Tibial nerve (tissue), 4 donors: ENCODE data around the gene FLOT1. TPM values are rescaled to one million over a fixed set of nuclear protein-coding genes. Genes with fewer than 3 reads are reported as not detected.

Experiments
- DNase-seq, 2 donors: peaks; one replicate each; pipeline ENCODE4 v3.0.0-alpha.2; 2019; ENCODE audit warnings: low spot score in 2 of 2
- H3K27ac ChIP-seq, 4 donors: fragments of 200-600 bp; sonication (generic) in 3 of 4; one replicate each; pipeline ENCODE4 v1.5.1; 2017 to 2019; ENCODE audit warnings: mild to moderate bottlenecking in 1 of 4
- H3K27me3 ChIP-seq, 2 donors: fragments of 200-600 bp; sonication (generic) in 1 of 2; one replicate each; pipeline versions ENCODE4 v1.5.1 to v1.6.0; 2017 to 2019
- H3K36me3 ChIP-seq, 3 donors: fragments of 200-600 bp; sonication (generic); one replicate each; pipeline ENCODE4 v1.5.1; 2018 to 2019
- H3K4me1 ChIP-seq, 4 donors: fragments of 200-600 bp; sonication (generic) in 3 of 4; one replicate each; pipeline ENCODE4 v1.5.1; 2017 to 2019
- H3K4me3 ChIP-seq, 4 donors: fragments of 200-600 bp; sonication (generic) in 3 of 4; one replicate each; pipeline ENCODE4 v1.5.1; 2017 to 2019; ENCODE audit warnings: mild to moderate bottlenecking in 1 of 4, moderate library complexity in 1 of 4
- H3K9me3 ChIP-seq, 4 donors: fragments of 200-600 bp; sonication (generic) in 3 of 4; one replicate each; pipeline ENCODE4 v1.5.1; 2017 to 2019
- CTCF ChIP-seq, 5 experiments: fragments of 200-600 bp in 3 of 5; fragments of 450-650 bp in 2 of 5; sonication (generic) in 3 of 5; IDR thresholded peaks; one replicate each; pipeline ENCODE4 v1.5.1; 2016 to 2019; ENCODE audit warnings: antibody characterized with exemption in 5 of 5, mild to moderate bottlenecking in 3 of 5, moderate library complexity in 2 of 5
- EP300 ChIP-seq, 2 donors: sonication (generic); formaldehyde crosslinking; IDR thresholded peaks; one replicate each; pipeline ENCODE4 v1.6.1; 2017; ENCODE audit warnings: antibody characterized with exemption in 2 of 2, mild to moderate bottlenecking in 1 of 2
- POLR2A ChIP-seq, 2 donors: fragments of 450-650 bp; IDR thresholded peaks; one replicate each; pipeline ENCODE4 v1.6.1; 2017; ENCODE audit warnings: antibody characterized with exemption in 2 of 2, mild to moderate bottlenecking in 2 of 2, moderate library complexity in 2 of 2
- WGBS, 2 donors: methylation state at CpG; one replicate each; pipeline ENCODE4 v1.1.5; 2018; 5-methylcytosine and 5-hydroxymethylcytosine counted together
- total RNA-seq, 4 donors: library from RNA; depleted of rRNA; stranded (reverse); fragments of >200 nt; gene quantifications; one replicate each; pipeline ENCODE4 v1.1.0, GENCODE V29; 2016

FLOT1 gene
- 100 to 1,000 TPM in 1 of 4 donors, 10 to 100 TPM in 3; 83.1 to 157 (median 94.6) TPM for total RNA-seq

GRCh38 chr6:30742316-30743098 is at the start of gene FLOT1:
Gene FLOT1, minus strand, starts transcription at chr6:30742687. Its CDS starts 498 bp downstream, at chr6:30742189.
- peak; percentile 21 to 48 for TF ChIP-seq POLR2A (IDR thresholded peaks at IDR 0.05)
- TF ChIP-seq CTCF (IDR thresholded peaks at IDR 0.05), result no peak
- peak; percentile 17 to 89 for TF ChIP-seq EP300 (IDR thresholded peaks at IDR 0.05)
- H3K9me3 ChIP-seq, result no peaks in the 10 kb centered on the region
- peak within 1 kb of the TSS; percentile 49 to 95 (median 82) for H3K4me3 ChIP-seq
- peaks cover 0 to 66% (median 24%) of the 10 kb centered on the region in 4 donors for H3K4me1 ChIP-seq
- no peaks in the 10 kb centered on the region for H3K27me3 ChIP-seq
- H3K36me3 ChIP-seq, result peaks cover 0 to 35% (median 12%) of the 10 kb centered on the region in 3 donors
- H3K27ac ChIP-seq, result peak within 1 kb of the TSS; percentile 49 to 98 (median 96)
- 0% methylated on average over 19 to 35 of the region's 66 CpGs for WGBS, 2 donors
- DNase-seq, result peak; percentile 94

GRCh38 chr6:30790724-30791383 is 48.4 kb upstream of the FLOT1 start:
- Histone ChIP-seq H3K36me3 (no peaks in the 10 kb centered on the region), H3K9me3 (no peaks in the 10 kb centered on the region), H3K27me3 (no peaks in the 10 kb centered on the region), H3K27ac (no peak overlapping the region), H3K4me3 (no peak overlapping the region), H3K4me1 (peaks cover 0 to 10% (median 5%) of the 10 kb centered on the region in 4 donors)
- TF ChIP-seq POLR2A (IDR thresholded peaks at IDR 0.05), result no peak
- no peak for TF ChIP-seq EP300 (IDR thresholded peaks at IDR 0.05)
- no peak for TF ChIP-seq CTCF (IDR thresholded peaks at IDR 0.05)
- WGBS, 2 donors, result 80 to 85% methylated on average over 4 of the region's 4 CpGs
- no peak for DNase-seq

- Histone ChIP-seq H3K27ac (no peak overlapping the region), H3K36me3 (no peaks in the 10 kb centered on the region), H3K27me3 (no peaks in the 10 kb centered on the region), H3K9me3 (no peaks in the 10 kb centered on the region), H3K4me3 (no peak overlapping the region), H3K4me1 (peaks cover 0 to 10% (median 5%) of the 10 kb centered on the region in 4 donors)
- no peak for DNase-seq
- WGBS, 2 donors, result 0% methylated on average over 1 of the region's 1 CpG
- TF ChIP-seq CTCF (IDR thresholded peaks at IDR 0.05) (no peak), POLR2A (IDR thresholded peaks at IDR 0.05) (no peak), EP300 (IDR thresholded peaks at IDR 0.05) (no peak)
Observed at GRCh38 chr6:30789606-30790005, 47.1 kb upstream of the FLOT1 start.

- Histone ChIP-seq H3K27ac (peak overlapping the region in 2 of 4 donors; percentile 27 to 74), H3K4me1 (peaks cover 0 to 5% (median under 1%) of the 10 kb centered on the region in 4 donors), H3K36me3 (no peaks in the 10 kb centered on the region), H3K9me3 (no peaks in the 10 kb centered on the region), H3K4me3 (no peak overlapping the region), H3K27me3 (no peaks in the 10 kb centered on the region)
- WGBS, 2 donors, result 29 to 35% methylated on average over 4 to 5 of the region's 5 CpGs
- peak in 1 of 2 donors; percentile 79 for TF ChIP-seq EP300 (IDR thresholded peaks at IDR 0.05)
- no peak for TF ChIP-seq POLR2A (IDR thresholded peaks at IDR 0.05)
- no peak for TF ChIP-seq CTCF (IDR thresholded peaks at IDR 0.05)
- peak in 1 of 2 donors; percentile 36 for DNase-seq
Observed at GRCh38 chr6:30787954-30788353, 45.5 kb upstream of the FLOT1 start.
